H1 (cell line): Measurements from ENCODE around the gene RERE. TPM values are rescaled to one million over a fixed set of nuclear protein-coding genes. Genes with fewer than 3 reads are reported as not detected.

Experiments used
- CHD7 ChIP-seq: fragments of 300-600 bp; sonication (generic); IDR thresholded peaks from 2 replicates; pipeline ENCODE4 v1.7.1; 2012; ENCODE audit warnings: low read length, moderate library complexity, mild to moderate bottlenecking, inconsistent platforms; ENCODE audit not compliant: insufficient replicate concordance
- NRF1 ChIP-seq: IDR thresholded peaks from 2 replicates; pipeline ENCODE4 v1.6.1; 2011; ENCODE audit warnings: mild to moderate bottlenecking, low read depth, low read length, improper control_type of control experiment
- polyA plus RNA-seq, 7 experiments: library from polyadenylated mRNA; depleted of rRNA in 3 of 7; stranded (reverse) in 5 of 7; unstranded in 2 of 7; fragments of >200 nt in 5 of 7; fragments of 200-250 nt in 2 of 7; gene quantifications; 1 replicate in 5 of 7; 2 replicates in 1 of 7; 4 replicates in 1 of 7; pipeline versions ENCODE4 v1.2.1 to v1.2.3, GENCODE V29; 2011 to 2013; ENCODE audit warnings: missing spikeins in 2 of 7, mixed read lengths in 2 of 7
- total RNA-seq: library from RNA; stranded (reverse); fragmentation: NEBNext Ultra II Directional; extraction: Animal tissue kit (Norgen Biotek cat#: 25700); gene quantifications from 2 replicates; pipeline ENCODE4 v1.2.1, GENCODE V29; 2021

RERE gene
- total and polyA plus RNA-seq, 2 of the 8 experiments (the other 6 are each of a cell fraction or from before 2014, with no cell fraction given), result 15.3 to 142 TPM

DNA sequence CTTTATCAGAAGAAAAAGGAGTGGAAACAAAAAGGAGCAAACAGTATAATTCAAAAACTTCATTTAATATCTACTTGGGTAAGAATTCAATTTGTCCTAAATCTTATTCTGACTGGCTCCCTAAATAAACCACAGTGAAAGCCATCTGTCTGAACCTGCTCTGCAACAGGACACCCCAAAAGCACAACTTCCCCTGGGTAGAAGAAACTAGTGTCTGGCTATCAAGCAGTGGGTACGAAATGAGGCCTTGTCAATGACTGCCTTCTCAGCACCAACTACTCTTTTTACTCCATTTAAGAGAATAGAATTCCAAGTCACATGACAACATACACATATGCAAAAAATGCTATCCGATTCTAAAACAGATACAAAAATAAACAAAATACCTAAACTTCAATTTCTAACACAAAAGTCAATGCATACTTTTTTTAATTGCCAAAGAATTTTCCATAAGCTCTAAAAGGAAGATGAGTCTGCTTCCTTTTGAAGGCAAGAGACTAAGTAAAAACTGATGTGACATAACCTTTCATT, 292.7 kb downstream of the RERE start (continued):
- no peak for TF ChIP-seq CHD7
- no peak for TF ChIP-seq NRF1
